ENCODE data around the gene TMSB10. TPM values are rescaled to one million over a fixed set of nuclear protein-coding genes. Genes with fewer than 3 reads are reported as not detected.

Gene TMSB10
- total RNA-seq, 1 donor from 2014 or later: 15,030 TPM

DNA sequence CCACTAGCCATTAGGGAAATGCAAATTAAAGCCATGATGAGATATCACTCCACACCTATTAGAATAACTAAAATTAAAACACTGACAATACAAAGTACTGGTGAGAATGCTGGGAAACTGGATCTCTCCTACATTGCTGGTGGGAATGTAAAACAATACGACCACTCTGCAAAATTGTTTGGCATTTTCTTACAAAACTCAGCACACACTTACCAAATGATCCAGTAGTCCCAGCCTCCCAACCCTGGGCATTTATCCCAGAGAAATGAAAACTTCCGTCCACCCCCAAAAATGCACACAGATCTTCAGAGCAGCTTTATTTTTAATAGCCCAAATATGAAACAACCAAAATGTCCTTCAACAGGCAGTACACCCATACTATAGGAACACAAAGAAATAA is 8.9 kb upstream of the TMSB10 start:
- TF ChIP-seq, protein P1, sequence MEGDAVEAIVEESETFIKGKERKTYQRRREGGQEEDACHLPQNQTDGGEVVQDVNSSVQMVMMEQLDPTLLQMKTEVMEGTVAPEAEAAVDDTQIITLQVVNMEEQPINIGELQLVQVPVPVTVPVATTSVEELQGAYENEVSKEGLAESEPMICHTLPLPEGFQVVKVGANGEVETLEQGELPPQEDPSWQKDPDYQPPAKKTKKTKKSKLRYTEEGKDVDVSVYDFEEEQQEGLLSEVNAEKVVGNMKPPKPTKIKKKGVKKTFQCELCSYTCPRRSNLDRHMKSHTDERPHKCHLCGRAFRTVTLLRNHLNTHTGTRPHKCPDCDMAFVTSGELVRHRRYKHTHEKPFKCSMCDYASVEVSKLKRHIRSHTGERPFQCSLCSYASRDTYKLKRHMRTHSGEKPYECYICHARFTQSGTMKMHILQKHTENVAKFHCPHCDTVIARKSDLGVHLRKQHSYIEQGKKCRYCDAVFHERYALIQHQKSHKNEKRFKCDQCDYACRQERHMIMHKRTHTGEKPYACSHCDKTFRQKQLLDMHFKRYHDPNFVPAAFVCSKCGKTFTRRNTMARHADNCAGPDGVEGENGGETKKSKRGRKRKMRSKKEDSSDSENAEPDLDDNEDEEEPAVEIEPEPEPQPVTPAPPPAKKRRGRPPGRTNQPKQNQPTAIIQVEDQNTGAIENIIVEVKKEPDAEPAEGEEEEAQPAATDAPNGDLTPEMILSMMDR (conservative IDR thresholded peaks at IDR 0.05; ENCODE audit: low read depth, low read length): no peak
- H3K4me3 ChIP-seq (ENCODE audit: low read depth, low read length): no peak overlapping the region
- DNase-seq (ENCODE audit: low read depth): no peak

DNA sequence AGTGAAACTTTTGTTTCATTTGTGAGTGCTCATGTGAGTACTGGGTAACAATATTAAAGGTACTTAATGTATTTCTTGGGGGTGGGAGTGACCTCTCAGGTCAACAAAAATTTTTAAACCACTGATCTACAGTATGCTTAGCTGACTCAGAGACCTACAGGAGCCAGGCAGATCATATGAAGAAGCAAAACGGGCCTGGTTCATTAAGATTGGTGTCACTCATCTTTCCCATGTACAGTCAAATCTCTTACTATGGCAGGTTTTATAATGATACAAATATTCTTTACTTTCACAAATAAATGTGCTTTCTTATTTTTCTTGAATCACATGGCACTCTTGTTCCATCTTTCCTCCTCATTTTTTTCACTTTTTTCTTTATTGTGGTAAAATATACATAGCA is 7.7 kb upstream of the TMSB10 start:
- TF ChIP-seq, protein P1 (conservative IDR thresholded peaks at IDR 0.05; ENCODE audit: low read depth, low read length): no peak
- H3K4me3 ChIP-seq (ENCODE audit: low read depth, low read length): no peak overlapping the region
- no peak for DNase-seq (ENCODE audit: low read depth)

DNA sequence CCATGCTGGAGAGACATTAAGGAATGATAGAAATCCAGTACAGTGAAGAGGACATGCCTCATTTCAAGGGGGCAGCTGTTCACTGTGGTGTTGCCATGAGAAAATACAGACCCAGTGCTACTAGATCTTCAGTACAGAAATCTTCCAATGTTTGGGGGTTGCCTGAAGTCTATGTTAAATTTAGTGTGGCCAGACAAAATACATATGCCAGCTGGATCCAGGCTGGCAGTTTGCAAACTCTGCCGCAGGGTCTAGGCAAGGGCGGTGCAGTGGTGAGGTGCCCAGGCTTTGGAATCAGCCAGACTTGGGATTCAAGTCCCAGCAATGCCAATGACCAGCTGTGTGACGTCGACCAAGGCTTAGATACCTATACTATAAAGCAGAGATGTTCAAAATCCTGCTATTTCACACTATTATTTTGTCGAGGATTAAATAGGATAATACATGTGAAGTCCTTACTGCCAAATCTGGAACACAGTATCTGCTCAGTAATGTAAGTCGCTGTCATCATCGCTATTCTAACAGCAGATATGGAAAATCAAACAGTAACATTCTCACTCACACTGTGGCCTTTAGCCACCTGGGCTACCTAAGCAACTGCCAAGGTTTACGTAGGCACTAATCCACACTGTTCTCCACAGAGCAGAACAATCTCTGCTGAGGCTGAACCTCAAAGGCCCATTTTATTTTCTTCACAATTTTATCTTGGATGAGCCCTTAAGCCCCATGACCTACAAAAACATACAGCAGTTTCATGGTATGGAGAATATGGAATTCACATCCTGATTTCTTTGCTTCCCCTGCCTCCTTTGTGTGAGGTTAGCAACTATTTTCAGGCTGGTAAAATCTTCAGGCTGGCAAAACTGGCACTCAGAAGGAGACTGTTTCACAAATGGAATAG is 5.9 kb upstream of the TMSB10 start:
- no peak overlapping the region for H3K4me3 ChIP-seq (ENCODE audit: low read depth, low read length)
- TF ChIP-seq, protein P1 (conservative IDR thresholded peaks at IDR 0.05; ENCODE audit: low read depth, low read length): no peak
- DNase-seq (ENCODE audit: low read depth): no peak

DNA sequence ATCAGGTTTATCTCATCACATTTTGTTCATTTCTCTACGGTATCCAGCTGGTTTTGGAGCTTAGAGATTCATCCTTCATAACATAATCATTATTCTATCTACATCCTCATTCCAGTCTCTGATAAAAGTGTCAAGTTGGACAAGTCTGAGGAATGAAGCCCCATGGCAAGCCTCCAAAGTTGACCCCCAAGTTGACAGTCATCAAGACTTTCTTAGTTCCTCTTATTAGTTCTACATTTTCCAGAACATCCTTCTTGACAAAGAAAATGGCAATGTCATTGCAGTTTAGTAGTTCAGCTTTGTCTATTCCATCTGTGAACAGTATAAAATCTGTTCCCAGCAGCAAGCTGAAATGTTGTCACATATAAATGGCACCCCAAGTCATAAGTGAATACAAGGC is 4.5 kb upstream of the TMSB10 start:
- no peak overlapping the region for H3K4me3 ChIP-seq (ENCODE audit: low read depth, low read length)
- TF ChIP-seq, protein P1 (conservative IDR thresholded peaks at IDR 0.05; ENCODE audit: low read depth, low read length): no peak

DNA sequence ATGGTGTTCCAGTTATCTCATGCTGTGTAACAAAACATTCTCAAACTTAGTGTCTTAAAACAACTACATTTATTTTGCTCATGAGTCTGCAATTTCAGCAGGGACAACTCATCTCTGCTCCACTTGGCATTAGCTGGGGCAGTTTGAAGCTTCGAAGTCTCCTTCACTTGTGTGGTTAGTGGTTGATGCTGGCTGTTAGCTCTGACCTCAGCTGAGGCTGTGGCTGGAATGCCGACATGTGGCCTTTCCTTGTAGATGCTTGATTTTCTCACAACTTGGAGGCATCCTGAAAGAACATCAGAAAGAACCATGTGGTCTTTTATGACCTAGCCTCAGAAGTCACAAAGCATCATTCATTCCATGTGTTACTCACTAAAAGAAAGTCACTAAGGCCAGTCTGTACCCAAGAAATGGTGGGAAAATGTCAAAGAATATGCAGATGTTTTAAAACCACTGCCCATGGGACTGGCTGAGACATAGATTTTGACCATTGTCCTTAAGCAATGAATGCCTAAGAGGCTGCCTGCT is 3.8 kb upstream of the TMSB10 start:
- DNase-seq (ENCODE audit: low read depth): no peak
- TF ChIP-seq, protein P1 (conservative IDR thresholded peaks at IDR 0.05; ENCODE audit: low read depth, low read length): no peak
- no peak overlapping the region for H3K4me3 ChIP-seq (ENCODE audit: low read depth, low read length)

More for the DNA sequence above, 4.5 kb upstream of the TMSB10 start:
- no peak for DNase-seq (ENCODE audit: low read depth)

DNA sequence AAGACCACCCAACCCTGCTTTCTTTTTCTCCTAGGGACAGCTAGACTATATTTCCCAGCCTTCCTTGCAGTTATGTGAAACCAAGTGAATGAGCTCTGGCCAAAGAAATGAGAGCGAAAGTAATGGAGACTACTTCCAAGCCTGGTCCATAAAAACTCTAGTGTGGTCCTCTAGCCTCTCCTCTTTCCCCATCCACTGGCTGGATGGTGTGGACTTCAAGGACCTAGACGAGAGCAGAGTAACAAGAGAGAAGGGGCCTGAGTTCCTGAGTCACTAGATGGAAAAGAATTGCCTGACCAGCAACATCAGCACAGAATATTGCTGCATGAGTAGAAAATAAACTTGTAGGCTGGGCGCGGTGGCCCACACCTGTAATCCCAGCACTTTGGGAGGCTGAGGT is 2.9 kb upstream of the TMSB10 start:
- TF ChIP-seq, protein P1 (conservative IDR thresholded peaks at IDR 0.05; ENCODE audit: low read depth, low read length): no peak
- DNase-seq (ENCODE audit: low read depth): no peak
- no peak overlapping the region for H3K4me3 ChIP-seq (ENCODE audit: low read depth, low read length)

Measured in epithelial cell of proximal tubule (primary cell).